GM12891 (cell line): ENCODE data around the gene RSBN1L.
A peak's percentile ranks its signal among the peaks of the same experiment; 100 is the strongest.

ENCODE experiments used
- DNase-seq: peaks from one replicate; pipeline ENCODE4 v3.0.0; 2011; ENCODE audit warnings: low spot score; ENCODE audit not compliant: insufficient read length
- FAIRE-seq: peaks from 2 replicates; lab custom pipeline; 2011; peaks lifted over from hg19 to GRCh38; lab: Jason Lieb, UNC
- PAX5 ChIP-seq: IDR thresholded peaks from 2 replicates; pipeline ENCODE4 v1.6.1; 2011; ENCODE audit warnings: low read length, moderate library complexity, mild to moderate bottlenecking; ENCODE audit not compliant: insufficient read depth, severe bottlenecking
- POLR2A ChIP-seq: IDR thresholded peaks from 2 replicates; pipeline ENCODE4 v1.6.1; 2011; ENCODE audit warnings: low read depth, low read length, control low read depth
- POLR2AphosphoS5 ChIP-seq: IDR thresholded peaks from 2 replicates; pipeline ENCODE4 v1.6.1; 2011; ENCODE audit warnings: low read depth, low read length, control low read depth
- POU2F2 ChIP-seq: IDR thresholded peaks from 2 replicates; pipeline ENCODE4 v1.6.1; 2011; ENCODE audit warnings: low read depth, mild to moderate bottlenecking, control low read depth, low read length, moderate library complexity
- SPI1 ChIP-seq: IDR thresholded peaks from 2 replicates; pipeline ENCODE4 v1.6.1; 2011; ENCODE audit warnings: low read depth, low read length, control low read depth
- TAF1 ChIP-seq: IDR thresholded peaks from 2 replicates; pipeline ENCODE4 v1.6.1; 2011; ENCODE audit warnings: low read depth, low read length, control low read depth

Gene RSBN1L

DNA sequence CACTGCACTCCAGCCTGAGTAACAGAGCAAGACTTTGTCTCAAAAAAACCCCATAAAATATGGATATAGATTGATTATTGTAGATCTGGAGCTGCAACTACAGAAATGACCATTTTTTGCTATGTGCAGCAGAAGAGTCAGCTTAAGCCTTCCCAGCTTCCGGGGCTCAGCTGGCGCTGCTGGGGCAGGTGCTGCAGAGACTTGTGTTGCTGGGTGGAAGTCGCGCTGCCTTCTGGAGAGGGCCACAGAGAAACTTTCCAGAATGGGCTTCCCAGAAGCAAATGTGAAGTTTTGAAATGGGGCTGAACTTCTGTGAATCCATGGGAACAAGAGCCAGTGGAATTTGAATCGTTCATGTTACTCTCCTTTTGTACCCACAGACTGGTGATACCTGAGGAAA, 37.3 kb upstream of the RSBN1L start:
- TF ChIP-seq PAX5 = no peak
- no peak for TF ChIP-seq TAF1
- TF ChIP-seq POU2F2 = no peak
- TF ChIP-seq SPI1 = no peak
- TF ChIP-seq POLR2A = no peak
- no peak for TF ChIP-seq POLR2AphosphoS5
- no peak for DNase-seq
- no peak for FAIRE-seq

DNA sequence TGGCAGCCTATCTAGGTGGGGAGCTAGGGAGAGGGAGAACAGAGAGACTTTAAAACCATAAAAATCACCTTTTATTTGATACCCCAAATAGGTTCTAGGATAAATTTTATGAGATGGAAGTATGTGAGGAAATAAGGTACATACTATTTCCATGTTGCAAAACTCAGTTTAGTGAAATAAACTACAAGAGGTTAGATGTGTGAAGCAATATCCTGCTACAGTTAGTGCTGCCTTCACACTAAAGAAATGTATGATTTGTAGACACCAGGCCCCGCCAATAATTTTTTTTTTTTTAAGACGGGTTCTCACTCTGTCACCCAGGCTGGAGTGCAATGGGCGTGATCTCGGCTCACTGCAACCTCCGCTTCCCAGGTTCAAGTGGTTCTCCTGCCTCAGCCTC, 34.4 kb upstream of the RSBN1L start:
- FAIRE-seq (no peak), DNase-seq (no peak)
- TF ChIP-seq PAX5 (no peak), TAF1 (no peak), POLR2AphosphoS5 (no peak), POLR2A (no peak), POU2F2 (no peak), SPI1 (no peak)

DNA sequence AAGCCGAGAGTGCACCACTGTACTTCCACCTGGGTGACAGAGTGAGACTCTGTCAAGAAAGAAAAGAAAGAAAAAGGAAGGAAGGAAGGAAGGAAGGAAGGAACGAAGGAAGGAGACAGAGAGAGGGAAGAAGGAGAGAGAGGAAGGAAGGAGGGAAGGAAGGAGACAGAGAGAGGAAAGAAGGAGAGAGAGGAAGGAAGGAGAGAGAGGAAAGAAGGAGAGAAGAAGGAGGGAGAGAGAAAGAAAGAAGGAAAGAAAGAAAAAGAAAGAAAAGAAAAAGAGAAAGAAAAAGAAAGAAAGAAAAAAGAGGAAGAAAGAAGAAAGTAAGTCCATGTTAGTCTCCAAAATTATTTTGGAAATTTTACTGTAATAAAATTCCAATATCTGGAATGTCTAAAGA, 33.4 kb upstream of the RSBN1L start:
- no peak for FAIRE-seq
- no peak for TF ChIP-seq PAX5
- TF ChIP-seq POLR2AphosphoS5 = no peak
- no peak for TF ChIP-seq SPI1
- no peak for TF ChIP-seq POLR2A
- TF ChIP-seq TAF1 = no peak
- TF ChIP-seq POU2F2 = no peak

DNA sequence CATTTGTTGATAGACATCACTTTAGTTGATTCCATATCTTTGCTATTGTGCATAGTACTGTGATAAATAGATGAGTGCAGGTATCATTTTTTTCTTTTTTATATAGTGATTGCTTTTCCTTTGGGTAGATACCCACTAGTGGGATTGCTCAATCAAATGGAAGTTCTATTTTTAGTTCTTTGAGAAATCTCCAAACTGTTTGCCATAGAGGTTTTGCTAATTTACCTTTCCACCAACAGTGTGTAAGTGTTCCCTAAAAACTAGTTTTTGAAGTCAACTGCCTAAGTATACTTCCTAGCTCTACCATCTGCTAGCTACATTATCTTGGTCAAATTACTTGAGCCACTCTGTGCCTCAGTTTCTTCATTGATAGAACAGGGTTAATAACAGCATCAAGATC, 31.5 kb upstream of the RSBN1L start:
- no peak for DNase-seq
- no peak for FAIRE-seq
- no peak for TF ChIP-seq TAF1
- no peak for TF ChIP-seq PAX5
- no peak for TF ChIP-seq SPI1
- no peak for TF ChIP-seq POLR2A
- no peak for TF ChIP-seq POU2F2
- TF ChIP-seq POLR2AphosphoS5 = no peak

More for the DNA sequence above, 33.4 kb upstream of the RSBN1L start:
- no peak for DNase-seq

DNA sequence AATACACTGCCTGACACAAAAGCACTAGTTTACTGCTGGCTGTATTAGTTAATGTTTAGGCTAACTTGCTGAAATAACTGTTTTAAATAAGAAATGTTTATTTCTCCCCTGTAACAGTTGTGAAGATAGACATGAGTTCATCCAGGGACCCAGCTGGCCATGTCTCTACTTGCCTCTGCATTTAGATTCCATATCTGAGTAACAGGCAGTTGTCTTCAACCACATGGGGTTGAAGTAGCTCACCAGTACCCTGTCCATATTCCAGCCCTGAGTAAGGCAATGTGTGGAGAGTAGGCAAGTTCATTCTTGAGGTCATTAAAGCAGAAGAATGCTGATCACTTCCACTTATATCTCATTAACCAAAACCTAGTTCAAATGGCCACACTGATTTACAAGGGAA, 31.1 kb upstream of the RSBN1L start:
- DNase-seq (no peak), FAIRE-seq (no peak)
- no peak for TF ChIP-seq POLR2A
- TF ChIP-seq PAX5 = no peak
- no peak for TF ChIP-seq POU2F2
- TF ChIP-seq TAF1 = no peak
- TF ChIP-seq SPI1 = no peak
- TF ChIP-seq POLR2AphosphoS5 = no peak

DNA sequence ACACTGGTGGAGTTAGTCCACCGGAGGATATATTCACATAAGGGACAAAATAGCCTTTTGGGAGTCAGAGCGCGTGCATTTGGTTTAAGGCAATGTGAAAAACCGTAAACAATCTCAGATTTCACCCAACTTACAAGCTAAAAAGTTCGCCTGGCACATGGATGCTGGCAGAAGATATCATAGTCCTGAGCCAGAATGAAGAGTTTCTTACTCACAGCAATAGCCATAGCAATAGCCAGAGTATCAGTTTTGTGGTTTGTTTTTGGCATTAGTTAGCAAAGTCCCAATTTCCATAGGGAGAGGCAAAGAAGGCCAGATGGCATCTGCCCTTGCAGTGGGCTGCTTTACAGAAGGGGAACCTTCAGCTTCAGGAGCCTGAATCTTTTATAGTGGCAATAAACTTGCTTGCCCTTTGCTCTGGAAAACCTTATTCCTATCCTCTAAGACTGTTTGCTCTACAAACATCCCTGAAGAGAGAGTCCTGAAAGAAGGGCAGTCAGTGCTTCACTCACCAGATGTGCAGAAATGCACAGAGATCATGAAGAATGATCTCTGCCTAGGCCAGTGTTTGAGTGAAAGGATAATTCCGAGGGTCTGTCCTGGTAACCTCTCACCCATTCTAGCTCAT, 28.7 kb upstream of the RSBN1L start:
- DNase-seq = no peak
- no peak for FAIRE-seq

DNA sequence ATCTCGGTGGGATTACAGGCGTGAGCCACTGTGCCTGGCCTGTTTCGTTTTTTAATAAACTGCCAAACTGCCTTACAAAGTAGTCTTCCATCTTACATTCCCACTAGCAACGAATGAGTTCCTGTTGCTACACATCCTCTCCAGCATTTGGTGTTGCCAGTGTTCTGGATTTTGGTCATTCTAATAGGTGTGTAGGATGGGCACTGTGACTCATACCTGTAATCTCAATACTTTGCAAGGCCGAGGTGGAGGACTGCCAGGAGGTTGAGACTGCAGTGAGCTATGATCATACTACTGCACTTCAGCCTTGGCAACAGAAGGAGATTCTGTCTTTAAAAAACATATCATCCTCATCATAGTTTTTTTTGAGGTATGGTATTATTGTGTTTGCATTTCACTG, 21.4 kb upstream of the RSBN1L start:
- FAIRE-seq (peak; percentile 80), DNase-seq (no peak)
- TF ChIP-seq SPI1 (no peak), TAF1 (no peak), POU2F2 (no peak)

More for the DNA sequence above, 28.7 kb upstream of the RSBN1L start:
- TF ChIP-seq POU2F2 = no peak
- no peak for TF ChIP-seq PAX5
- no peak for TF ChIP-seq TAF1

DNA sequence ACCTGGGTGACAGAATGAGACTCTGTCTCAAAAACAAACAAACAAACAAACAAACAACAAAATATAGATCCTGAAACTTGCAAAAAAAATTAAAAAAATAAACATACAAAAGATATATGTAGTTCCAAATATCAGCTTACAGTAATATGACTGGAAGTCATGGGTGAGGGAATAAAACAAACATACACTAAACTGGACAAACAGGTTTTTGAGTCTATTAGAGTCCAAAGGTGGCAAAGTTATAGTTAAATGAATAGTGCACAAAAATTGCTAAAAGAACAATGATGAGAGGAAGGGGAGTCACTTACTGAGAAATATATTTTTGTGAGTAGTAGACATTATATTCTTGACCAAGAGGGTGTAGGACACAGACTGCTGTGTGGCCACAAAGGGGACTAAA, 16.7 kb upstream of the RSBN1L start:
- DNase-seq = no peak
- TF ChIP-seq POU2F2 (no peak), POLR2AphosphoS5 (no peak), PAX5 (no peak)

DNA sequence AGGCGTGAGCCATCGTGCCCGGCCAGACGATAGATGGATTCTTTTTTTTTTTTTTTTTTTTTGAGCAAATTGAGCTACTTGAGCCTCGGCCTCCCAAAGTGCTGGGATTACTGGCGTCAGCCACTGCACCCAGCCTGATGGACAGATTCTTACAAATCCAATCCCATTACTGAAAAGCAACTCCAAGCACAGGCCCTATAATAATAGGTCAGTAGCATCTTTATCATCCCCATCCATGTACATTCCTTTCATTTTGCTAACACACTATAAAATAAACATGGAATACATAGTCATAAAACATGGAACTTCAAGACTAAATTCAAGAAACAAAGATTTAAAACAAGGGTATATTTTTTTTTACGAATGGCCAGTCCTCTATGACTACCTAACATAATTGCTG, 16.0 kb upstream of the RSBN1L start:
- no peak for TF ChIP-seq POU2F2
- no peak for TF ChIP-seq PAX5
- DNase-seq (no peak), FAIRE-seq (no peak)

More for the DNA sequence above, 16.7 kb upstream of the RSBN1L start:
- no peak for FAIRE-seq

DNA sequence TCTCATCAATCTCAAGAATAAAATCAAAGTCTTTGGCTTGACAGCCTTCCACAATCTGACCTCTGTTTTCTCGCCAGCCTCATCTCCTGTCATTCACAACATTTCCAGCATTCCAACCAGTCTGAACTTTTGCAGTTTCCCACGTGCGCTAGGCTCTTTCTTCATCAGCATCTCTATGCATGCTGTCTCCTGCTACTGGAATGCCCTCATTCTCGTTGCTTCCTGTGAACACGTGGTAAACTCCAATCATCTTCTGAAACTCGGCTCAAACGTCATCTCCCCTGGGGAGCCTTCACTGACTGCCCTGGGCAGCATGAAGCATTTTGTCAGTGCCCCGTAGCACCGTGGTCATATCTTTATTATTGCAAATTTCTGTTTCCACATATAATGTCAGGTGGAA, 12.2 kb upstream of the RSBN1L start:
- no peak for DNase-seq
- TF ChIP-seq POLR2AphosphoS5 = no peak
- no peak for TF ChIP-seq POU2F2
- no peak for FAIRE-seq

DNA sequence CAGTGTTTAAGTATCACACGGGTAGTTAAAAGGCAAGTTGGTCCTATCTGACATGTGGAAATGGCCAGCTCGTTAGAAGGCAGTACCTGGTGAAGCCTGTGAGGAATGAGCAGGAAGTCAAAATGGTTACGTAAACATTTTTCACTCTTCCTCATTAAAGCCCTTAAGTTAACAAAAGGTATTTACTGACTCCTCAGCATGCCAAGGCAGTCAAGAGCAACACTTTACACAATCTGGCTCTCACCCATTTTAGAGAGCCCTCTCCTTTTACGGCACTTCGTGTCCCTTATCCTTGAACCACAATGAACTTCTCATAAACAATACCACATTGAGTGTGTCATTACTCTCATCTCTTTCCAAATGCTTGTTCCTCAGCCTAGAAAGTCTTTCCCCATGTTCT, 11.0 kb upstream of the RSBN1L start:
- no peak for DNase-seq
- no peak for FAIRE-seq

More for the DNA sequence above, 11.0 kb upstream of the RSBN1L start:
- TF ChIP-seq TAF1 = no peak
- TF ChIP-seq SPI1 = no peak
- no peak for TF ChIP-seq POLR2A
- no peak for TF ChIP-seq POLR2AphosphoS5
- no peak for TF ChIP-seq POU2F2
- TF ChIP-seq PAX5 = no peak
